Thyroid gland (tissue), 4 donors: ENCODE data around the gene MAFG.

Source experiments
- POLR2A ChIP-seq, 2 donors: fragments of 450-650 bp; IDR thresholded peaks; one replicate each; pipeline ENCODE4 v1.6.1; 2017; ENCODE audit warnings: antibody characterized with exemption in 2 of 2, mild to moderate bottlenecking in 2 of 2, moderate library complexity in 1 of 2
- TF ChIP-seq, protein P1 (sequence below), 6 experiments: fragments of 200-600 bp in 3 of 6; fragments of 450-650 bp in 3 of 6; sonication (generic) in 3 of 6; IDR thresholded peaks; one replicate each; pipeline ENCODE4 v1.5.1; 2016 to 2019; ENCODE audit warnings: antibody characterized with exemption in 6 of 6, mild to moderate bottlenecking in 2 of 6, inconsistent platforms in 1 of 6, moderate library complexity in 1 of 6

DNA sequence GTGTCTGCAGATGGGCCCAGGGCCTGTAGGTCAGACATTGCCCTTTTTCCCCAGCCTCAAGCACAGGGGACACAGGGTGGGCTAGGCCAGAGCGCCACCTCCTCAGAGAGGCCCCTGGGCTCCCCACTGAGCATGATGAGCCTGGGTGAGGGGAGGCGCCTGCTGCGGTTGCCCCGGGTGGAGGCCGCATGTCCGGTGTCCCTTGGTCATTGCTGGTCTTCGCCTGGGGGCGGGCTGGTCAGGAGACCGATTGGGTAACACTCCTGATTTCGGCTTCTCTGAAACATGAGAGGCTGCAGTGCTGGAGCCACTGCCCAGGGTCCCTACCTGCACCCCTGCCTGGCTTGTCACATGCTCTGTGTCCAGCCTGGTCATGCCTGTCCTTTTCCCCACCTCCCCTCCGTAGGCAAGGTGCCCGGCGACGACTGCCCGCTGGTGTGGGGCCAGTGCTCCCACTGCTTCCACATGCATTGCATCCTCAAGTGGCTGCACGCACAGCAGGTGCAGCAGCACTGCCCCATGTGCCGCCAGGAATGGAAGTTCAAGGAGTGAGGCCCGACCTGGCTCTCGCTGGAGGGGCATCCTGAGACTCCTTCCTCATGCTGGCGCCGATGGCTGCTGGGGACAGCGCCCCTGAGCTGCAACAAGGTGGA, 27.9 kb downstream of the MAFG start:
- TF ChIP-seq, protein P1, sequence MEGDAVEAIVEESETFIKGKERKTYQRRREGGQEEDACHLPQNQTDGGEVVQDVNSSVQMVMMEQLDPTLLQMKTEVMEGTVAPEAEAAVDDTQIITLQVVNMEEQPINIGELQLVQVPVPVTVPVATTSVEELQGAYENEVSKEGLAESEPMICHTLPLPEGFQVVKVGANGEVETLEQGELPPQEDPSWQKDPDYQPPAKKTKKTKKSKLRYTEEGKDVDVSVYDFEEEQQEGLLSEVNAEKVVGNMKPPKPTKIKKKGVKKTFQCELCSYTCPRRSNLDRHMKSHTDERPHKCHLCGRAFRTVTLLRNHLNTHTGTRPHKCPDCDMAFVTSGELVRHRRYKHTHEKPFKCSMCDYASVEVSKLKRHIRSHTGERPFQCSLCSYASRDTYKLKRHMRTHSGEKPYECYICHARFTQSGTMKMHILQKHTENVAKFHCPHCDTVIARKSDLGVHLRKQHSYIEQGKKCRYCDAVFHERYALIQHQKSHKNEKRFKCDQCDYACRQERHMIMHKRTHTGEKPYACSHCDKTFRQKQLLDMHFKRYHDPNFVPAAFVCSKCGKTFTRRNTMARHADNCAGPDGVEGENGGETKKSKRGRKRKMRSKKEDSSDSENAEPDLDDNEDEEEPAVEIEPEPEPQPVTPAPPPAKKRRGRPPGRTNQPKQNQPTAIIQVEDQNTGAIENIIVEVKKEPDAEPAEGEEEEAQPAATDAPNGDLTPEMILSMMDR (IDR thresholded peaks at IDR 0.05) = no peak
- TF ChIP-seq POLR2A (IDR thresholded peaks at IDR 0.05) = no peak
